ENCODE results near the gene DGKH.

DNA sequence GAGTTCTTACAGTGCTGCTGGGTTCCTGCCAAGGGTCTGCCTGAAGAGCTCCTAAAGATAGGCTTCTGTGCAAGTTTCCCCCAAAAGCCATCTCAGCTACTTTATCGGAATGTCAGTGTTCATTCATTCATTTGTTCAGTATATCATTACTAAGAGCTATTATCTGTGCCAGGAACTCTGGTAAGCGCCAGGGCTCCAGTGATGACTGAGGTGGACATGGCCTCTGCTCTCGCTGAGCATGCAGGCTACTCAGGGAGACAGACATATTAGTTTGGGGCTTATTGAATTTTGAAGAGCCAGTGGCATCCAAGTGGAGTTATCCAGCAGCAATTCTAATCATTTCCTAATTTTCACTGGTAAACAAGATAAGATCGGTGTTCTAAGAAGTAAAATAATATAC is 65.8 kb downstream of the DGKH start:
- TF ChIP-seq POLR2A (IDR thresholded peaks at IDR 0.05) (no peak), CTCF (IDR thresholded peaks at IDR 0.05) (no peak)

All from body of pancreas (tissue), 4 donors.